ENCODE data around the gene CHMP3. TPM values are rescaled to one million over a fixed set of nuclear protein-coding genes. Genes with fewer than 3 reads are reported as not detected.
A peak's percentile ranks its signal among the peaks of the same experiment; 100 is the strongest.

The CHMP3 gene
- total RNA-seq, 2 donors from 2014 or later = 138 to 139 TPM

- Histone ChIP-seq H3K4me3 (no peak overlapping the region), H3K27me3 (replicated peaks; ENCODE audit: insufficient read depth) (no peaks in the 10 kb centered on the region), H3K27ac (peak overlapping the region in 1 of 2 donors; percentile 62), H3K9me3 (no peaks in the 10 kb centered on the region), H3K36me3 (peaks cover 45% of the 10 kb centered on the region), H3K4me1 (ENCODE audit: control insufficient read depth in 1 of 2, low read depth in 2 of 2) (peaks cover 4 to 28% of the 10 kb centered on the region in 2 donors)
- no peak for ATAC-seq (ENCODE audit: insufficient number of reproducible peaks, low FRiP score, low read depth)
- TF ChIP-seq, protein P1, sequence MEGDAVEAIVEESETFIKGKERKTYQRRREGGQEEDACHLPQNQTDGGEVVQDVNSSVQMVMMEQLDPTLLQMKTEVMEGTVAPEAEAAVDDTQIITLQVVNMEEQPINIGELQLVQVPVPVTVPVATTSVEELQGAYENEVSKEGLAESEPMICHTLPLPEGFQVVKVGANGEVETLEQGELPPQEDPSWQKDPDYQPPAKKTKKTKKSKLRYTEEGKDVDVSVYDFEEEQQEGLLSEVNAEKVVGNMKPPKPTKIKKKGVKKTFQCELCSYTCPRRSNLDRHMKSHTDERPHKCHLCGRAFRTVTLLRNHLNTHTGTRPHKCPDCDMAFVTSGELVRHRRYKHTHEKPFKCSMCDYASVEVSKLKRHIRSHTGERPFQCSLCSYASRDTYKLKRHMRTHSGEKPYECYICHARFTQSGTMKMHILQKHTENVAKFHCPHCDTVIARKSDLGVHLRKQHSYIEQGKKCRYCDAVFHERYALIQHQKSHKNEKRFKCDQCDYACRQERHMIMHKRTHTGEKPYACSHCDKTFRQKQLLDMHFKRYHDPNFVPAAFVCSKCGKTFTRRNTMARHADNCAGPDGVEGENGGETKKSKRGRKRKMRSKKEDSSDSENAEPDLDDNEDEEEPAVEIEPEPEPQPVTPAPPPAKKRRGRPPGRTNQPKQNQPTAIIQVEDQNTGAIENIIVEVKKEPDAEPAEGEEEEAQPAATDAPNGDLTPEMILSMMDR (IDR thresholded peaks at IDR 0.05) = no peak
- DNase-seq (ENCODE audit: low spot score) = no peak
Measured at GRCh38 chr2:86490245-86490644, 73.0 kb downstream of the CHMP3 start.

DNA sequence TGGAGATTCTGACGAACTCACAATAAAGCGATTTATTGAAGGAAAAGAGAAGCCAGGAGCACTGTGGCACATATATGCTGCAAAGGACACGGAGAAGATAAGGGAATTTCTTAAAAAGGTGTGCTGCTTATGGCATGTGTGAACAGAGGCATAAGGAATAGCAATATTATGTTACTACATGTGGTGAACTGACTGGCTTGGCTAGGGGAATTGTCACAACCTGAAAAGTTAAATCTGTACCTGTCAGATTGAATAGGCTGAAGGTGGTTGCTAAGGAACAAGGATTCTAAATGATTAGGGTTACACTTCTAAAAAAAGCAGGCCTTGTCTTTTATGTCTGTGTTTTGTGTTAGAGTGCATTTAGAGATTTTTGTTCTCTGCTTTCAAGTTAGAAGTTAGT, 73.7 kb downstream of the CHMP3 start:
- H3K4me1 ChIP-seq (ENCODE audit: control insufficient read depth in 1 of 2, low read depth in 2 of 2) = peaks cover 11 to 35% of the 10 kb centered on the region in 2 donors
- ATAC-seq (ENCODE audit: insufficient number of reproducible peaks, low FRiP score, low read depth) (no peak), DNase-seq (ENCODE audit: low spot score) (no peak)
- no peaks in the 10 kb centered on the region for H3K27me3 ChIP-seq (replicated peaks; ENCODE audit: insufficient read depth)
- H3K4me3 ChIP-seq = no peak overlapping the region
- TF ChIP-seq, protein P1 (IDR thresholded peaks at IDR 0.05) = no peak
- no peaks in the 10 kb centered on the region for H3K9me3 ChIP-seq
- H3K27ac ChIP-seq = peak overlapping the region in 1 of 2 donors; percentile 62
- peaks cover 42% of the 10 kb centered on the region for H3K36me3 ChIP-seq

GRCh38 chr2:86488561-86489250, 74.5 kb downstream of the CHMP3 start:
- ATAC-seq (ENCODE audit: insufficient number of reproducible peaks, low FRiP score, low read depth) = no peak

DNA sequence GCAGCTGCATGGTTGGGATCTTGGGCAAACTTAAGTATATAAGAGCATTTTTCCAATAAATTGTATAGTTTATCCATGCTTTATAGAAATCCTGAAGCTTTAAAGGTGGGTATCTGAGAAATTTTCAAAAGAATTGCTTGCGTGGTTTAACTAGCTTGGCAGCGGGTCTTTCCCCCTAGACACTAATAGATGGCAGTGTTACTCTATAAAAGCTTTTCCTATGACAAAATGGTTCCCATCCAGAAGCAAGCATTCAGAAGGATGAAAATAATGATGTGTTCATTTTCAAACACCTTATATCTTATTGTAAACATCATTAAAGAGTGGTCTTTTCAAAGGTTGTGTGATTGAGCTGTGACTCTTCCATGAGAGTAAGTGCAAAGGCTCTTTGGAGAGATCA, 76.2 kb downstream of the CHMP3 start:
- no peaks in the 10 kb centered on the region for H3K27me3 ChIP-seq (replicated peaks; ENCODE audit: insufficient read depth)
- no peak for ATAC-seq (ENCODE audit: insufficient number of reproducible peaks, low FRiP score, low read depth)
- TF ChIP-seq, protein P1 (IDR thresholded peaks at IDR 0.05) = no peak
- H3K36me3 ChIP-seq = peaks cover 48% of the 10 kb centered on the region
- no peak for DNase-seq (ENCODE audit: low spot score)
- no peaks in the 10 kb centered on the region for H3K9me3 ChIP-seq
- no peak overlapping the region for H3K4me3 ChIP-seq
- H3K4me1 ChIP-seq (ENCODE audit: control insufficient read depth in 1 of 2, low read depth in 2 of 2) = peaks cover 28 to 55% of the 10 kb centered on the region in 2 donors
- no peak overlapping the region for H3K27ac ChIP-seq

More at GRCh38 chr2:86488561-86489250, 74.5 kb downstream of the CHMP3 start:
- Histone ChIP-seq H3K27me3 (replicated peaks; ENCODE audit: insufficient read depth) (no peaks in the 10 kb centered on the region), H3K27ac (peak overlapping the region in 1 of 2 donors; percentile 32), H3K36me3 (peaks cover 51% of the 10 kb centered on the region), H3K4me1 (ENCODE audit: control insufficient read depth in 1 of 2, low read depth in 2 of 2) (peaks cover 12 to 43% of the 10 kb centered on the region in 2 donors), H3K9me3 (no peaks in the 10 kb centered on the region), H3K4me3 (no peak overlapping the region)
- TF ChIP-seq, protein P1 (IDR thresholded peaks at IDR 0.05) = no peak
- no peak for DNase-seq (ENCODE audit: low spot score)

GRCh38 chr2:86485802-86486201, 77.4 kb downstream of the CHMP3 start:
- Histone ChIP-seq H3K27me3 (replicated peaks; ENCODE audit: insufficient read depth) (no peaks in the 10 kb centered on the region), H3K4me3 (no peak overlapping the region), H3K36me3 (peaks cover 52% of the 10 kb centered on the region), H3K9me3 (no peaks in the 10 kb centered on the region), H3K4me1 (ENCODE audit: control insufficient read depth in 1 of 2, low read depth in 2 of 2) (peaks cover 37 to 55% of the 10 kb centered on the region in 2 donors), H3K27ac (peak overlapping the region; percentile 74 to 88)
- TF ChIP-seq, protein P1 (IDR thresholded peaks at IDR 0.05) = no peak
- DNase-seq (ENCODE audit: low spot score) (no peak), ATAC-seq (ENCODE audit: insufficient number of reproducible peaks, low FRiP score, low read depth) (no peak)
